KOPT-K1 (cell line): Measurements from ENCODE around the gene FAM98A.

Experiments used
- H3K27ac ChIP-seq: fragments of 200-600 bp; sonication (generic); 2 replicates; pipeline ENCODE4 v1.5.1; 2016; ENCODE audit warnings: antibody characterized with exemption, mild to moderate bottlenecking, low read depth, low read length; ENCODE audit not compliant: poor library complexity, severe bottlenecking
- H3K36me3 ChIP-seq: fragments of 200-600 bp; sonication (generic); 2 replicates; pipeline ENCODE4 v1.5.1; 2017; ENCODE audit warnings: antibody characterized with exemption, mild to moderate bottlenecking, low read length, moderate library complexity; ENCODE audit not compliant: insufficient read depth
- H3K9me3 ChIP-seq: fragments of 200-600 bp; sonication (generic); 2 replicates; pipeline ENCODE4 v1.5.1; 2017; ENCODE audit warnings: antibody characterized with exemption, low read length, mild to moderate bottlenecking; ENCODE audit not compliant: insufficient read depth, poor library complexity, severe bottlenecking

The FAM98A gene

GRCh38 chr2:33599175-33599942, at the start of gene FAM98A:
FAM98A (minus strand) TSS chr2:33599299; CDS start chr2:33599221, 78 bp downstream.
- Histone ChIP-seq H3K27ac (peak within 1 kb of the TSS; percentile 74), H3K36me3 (peaks cover 9% of the 10 kb centered on the region), H3K9me3 (no peaks in the 10 kb centered on the region)

GRCh38 chr2:33645861-33646260, 46.8 kb upstream of the FAM98A start:
- Histone ChIP-seq H3K9me3 (peaks cover 4% of the 10 kb centered on the region), H3K36me3 (no peaks in the 10 kb centered on the region), H3K27ac (no peak overlapping the region)

GRCh38 chr2:33644215-33644614, 45.1 kb upstream of the FAM98A start:
- Histone ChIP-seq H3K9me3 (peaks cover 4% of the 10 kb centered on the region), H3K27ac (no peak overlapping the region), H3K36me3 (no peaks in the 10 kb centered on the region)

- Histone ChIP-seq H3K36me3 (no peaks in the 10 kb centered on the region), H3K27ac (no peak overlapping the region), H3K9me3 (no peaks in the 10 kb centered on the region)
Measured at GRCh38 chr2:33636001-33636400, 36.9 kb upstream of the FAM98A start.

- H3K27ac ChIP-seq, result no peak overlapping the region
Measured at GRCh38 chr2:33634261-33634910, 35.3 kb upstream of the FAM98A start.

GRCh38 chr2:33633315-33633714, 34.2 kb upstream of the FAM98A start:
- no peaks in the 10 kb centered on the region for H3K9me3 ChIP-seq
- H3K36me3 ChIP-seq, result no peaks in the 10 kb centered on the region
- H3K27ac ChIP-seq, result no peak overlapping the region

More at GRCh38 chr2:33634261-33634910, 35.3 kb upstream of the FAM98A start:
- no peaks in the 10 kb centered on the region for H3K9me3 ChIP-seq
- no peaks in the 10 kb centered on the region for H3K36me3 ChIP-seq

GRCh38 chr2:33632831-33633230, 33.7 kb upstream of the FAM98A start:
- Histone ChIP-seq H3K36me3 (no peaks in the 10 kb centered on the region), H3K9me3 (no peaks in the 10 kb centered on the region), H3K27ac (no peak overlapping the region)

GRCh38 chr2:33628031-33628827, 29.1 kb upstream of the FAM98A start:
- Histone ChIP-seq H3K9me3 (no peaks in the 10 kb centered on the region), H3K27ac (no peak overlapping the region), H3K36me3 (no peaks in the 10 kb centered on the region)

- H3K36me3 ChIP-seq, result no peaks in the 10 kb centered on the region
- H3K9me3 ChIP-seq, result peaks cover 21% of the 10 kb centered on the region
- H3K27ac ChIP-seq, result no peak overlapping the region
Measured at GRCh38 chr2:33619028-33619427, 19.9 kb upstream of the FAM98A start.

GRCh38 chr2:33617989-33618388, 18.9 kb upstream of the FAM98A start:
- Histone ChIP-seq H3K36me3 (no peaks in the 10 kb centered on the region), H3K9me3 (peaks cover 21% of the 10 kb centered on the region), H3K27ac (no peak overlapping the region)

- no peak overlapping the region for H3K27ac ChIP-seq
- H3K36me3 ChIP-seq, result no peaks in the 10 kb centered on the region
- peaks cover 21% of the 10 kb centered on the region for H3K9me3 ChIP-seq
Measured at GRCh38 chr2:33617401-33617800, 18.3 kb upstream of the FAM98A start.

GRCh38 chr2:33616873-33617272, 17.8 kb upstream of the FAM98A start:
- Histone ChIP-seq H3K36me3 (no peaks in the 10 kb centered on the region), H3K27ac (no peak overlapping the region), H3K9me3 (peaks cover 22% of the 10 kb centered on the region)

GRCh38 chr2:33614190-33614589, 15.1 kb upstream of the FAM98A start:
- H3K27ac ChIP-seq, result no peak overlapping the region
- H3K9me3 ChIP-seq, result peaks cover 31% of the 10 kb centered on the region

GRCh38 chr2:33607905-33608304, 8.8 kb upstream of the FAM98A start:
- Histone ChIP-seq H3K9me3 (peaks cover 11% of the 10 kb centered on the region), H3K27ac (no peak overlapping the region), H3K36me3 (no peaks in the 10 kb centered on the region)

More at GRCh38 chr2:33614190-33614589, 15.1 kb upstream of the FAM98A start:
- no peaks in the 10 kb centered on the region for H3K36me3 ChIP-seq

- Histone ChIP-seq H3K9me3 (peaks cover 11% of the 10 kb centered on the region), H3K27ac (no peak overlapping the region), H3K36me3 (no peaks in the 10 kb centered on the region)
Measured at GRCh38 chr2:33607251-33607721, 8.2 kb upstream of the FAM98A start.
